Left hindlimb (tissue), 1 donor: ENCODE data around the gene AKT1.

Experiments
- DNase-seq: peaks from one replicate; pipeline ENCODE4 v3.0.0-alpha.2; 2018

The AKT1 gene

GRCh38 chr14:104784846-104785707 is 10.5 kb downstream of the AKT1 start:
- DNase-seq: no peak

- no peak for DNase-seq
Observed at GRCh38 chr14:104784218-104784568, 11.4 kb downstream of the AKT1 start.

- DNase-seq: no peak
Observed at GRCh38 chr14:104783484-104784217, 11.9 kb downstream of the AKT1 start.

GRCh38 chr14:104782808-104783139 is 12.8 kb downstream of the AKT1 start:
- DNase-seq: no peak

GRCh38 chr14:104782086-104782807 is 13.3 kb downstream of the AKT1 start:
- no peak for DNase-seq

- DNase-seq: no peak
Observed at GRCh38 chr14:104781271-104782077, 14.1 kb downstream of the AKT1 start.

- DNase-seq: no peak
Observed at GRCh38 chr14:104780513-104781030, 15.0 kb downstream of the AKT1 start.

GRCh38 chr14:104779776-104780512 is 15.6 kb downstream of the AKT1 start:
- no peak for DNase-seq

GRCh38 chr14:104778694-104779331 is 16.7 kb downstream of the AKT1 start:
- DNase-seq: no peak

- no peak for DNase-seq
Observed at GRCh38 chr14:104777808-104778249, 17.7 kb downstream of the AKT1 start.

- no peak for DNase-seq
Observed at GRCh38 chr14:104776961-104777807, 18.4 kb downstream of the AKT1 start.

- no peak for DNase-seq
Observed at GRCh38 chr14:104776481-104776880, 19.1 kb downstream of the AKT1 start.

GRCh38 chr14:104775073-104775489 is 20.5 kb downstream of the AKT1 start:
- DNase-seq: no peak

- no peak for DNase-seq
Observed at GRCh38 chr14:104774453-104775072, 21.0 kb downstream of the AKT1 start.

- DNase-seq: no peak
Observed at GRCh38 chr14:104773505-104774452, 21.8 kb downstream of the AKT1 start.

GRCh38 chr14:104772707-104773504 is 22.6 kb downstream of the AKT1 start:
- DNase-seq: no peak

- no peak for DNase-seq
Observed at GRCh38 chr14:104771918-104772706, 23.4 kb downstream of the AKT1 start.
